Hematopoietic multipotent progenitor cell treated with erythropoietin and hydrocortisone succinate and interleukin-3 and kit ligand, for 4 days (in vitro differentiated cells): ENCODE measurements around the gene TARS3.

Source experiments
- DNase-seq: peaks from one replicate; pipeline ENCODE4 v3.0.0-alpha.2; 2015

Gene TARS3

GRCh38 chr15:101619615-101619865 lies 104.7 kb downstream of the TARS3 start:
- DNase-seq = no peak

GRCh38 chr15:101618851-101619614 lies 105.2 kb downstream of the TARS3 start:
- DNase-seq = peak; percentile 64

GRCh38 chr15:101618076-101618475 lies 106.2 kb downstream of the TARS3 start:
- DNase-seq = no peak

- DNase-seq = no peak
Observed at GRCh38 chr15:101617390-101617965, 106.8 kb downstream of the TARS3 start.

GRCh38 chr15:101615986-101616848 lies 108.1 kb downstream of the TARS3 start:
- no peak for DNase-seq

- no peak for DNase-seq
Observed at GRCh38 chr15:101615414-101615985, 108.8 kb downstream of the TARS3 start.

GRCh38 chr15:101614761-101615160 lies 109.5 kb downstream of the TARS3 start:
- no peak for DNase-seq

GRCh38 chr15:101614001-101614585 lies 110.2 kb downstream of the TARS3 start:
- DNase-seq = no peak

GRCh38 chr15:101613130-101614000 lies 110.9 kb downstream of the TARS3 start:
- DNase-seq = no peak

GRCh38 chr15:101612676-101613075 lies 111.6 kb downstream of the TARS3 start:
- no peak for DNase-seq

GRCh38 chr15:101611580-101612299 lies 112.5 kb downstream of the TARS3 start:
- DNase-seq = no peak

- no peak for DNase-seq
Observed at GRCh38 chr15:101611007-101611406, 113.3 kb downstream of the TARS3 start.

GRCh38 chr15:101610611-101611000 lies 113.7 kb downstream of the TARS3 start:
- DNase-seq = no peak

GRCh38 chr15:101609742-101610610 lies 114.3 kb downstream of the TARS3 start:
- no peak for DNase-seq

- DNase-seq = no peak
Observed at GRCh38 chr15:101608201-101608600, 116.1 kb downstream of the TARS3 start.

- DNase-seq = no peak
Observed at GRCh38 chr15:101607108-101607507, 117.2 kb downstream of the TARS3 start.

GRCh38 chr15:101604124-101604874 lies 120.0 kb downstream of the TARS3 start:
- no peak for DNase-seq
